DMS79 (cell line): Measurements from ENCODE around the gene RNASEH2A.
A peak's percentile ranks its signal among the peaks of the same experiment; 100 is the strongest.

ENCODE experiments used
- DNase-seq: peaks from one replicate; lab custom pipeline; 2025; lab: John Stamatoyannopoulos, UW

Gene RNASEH2A

DNA sequence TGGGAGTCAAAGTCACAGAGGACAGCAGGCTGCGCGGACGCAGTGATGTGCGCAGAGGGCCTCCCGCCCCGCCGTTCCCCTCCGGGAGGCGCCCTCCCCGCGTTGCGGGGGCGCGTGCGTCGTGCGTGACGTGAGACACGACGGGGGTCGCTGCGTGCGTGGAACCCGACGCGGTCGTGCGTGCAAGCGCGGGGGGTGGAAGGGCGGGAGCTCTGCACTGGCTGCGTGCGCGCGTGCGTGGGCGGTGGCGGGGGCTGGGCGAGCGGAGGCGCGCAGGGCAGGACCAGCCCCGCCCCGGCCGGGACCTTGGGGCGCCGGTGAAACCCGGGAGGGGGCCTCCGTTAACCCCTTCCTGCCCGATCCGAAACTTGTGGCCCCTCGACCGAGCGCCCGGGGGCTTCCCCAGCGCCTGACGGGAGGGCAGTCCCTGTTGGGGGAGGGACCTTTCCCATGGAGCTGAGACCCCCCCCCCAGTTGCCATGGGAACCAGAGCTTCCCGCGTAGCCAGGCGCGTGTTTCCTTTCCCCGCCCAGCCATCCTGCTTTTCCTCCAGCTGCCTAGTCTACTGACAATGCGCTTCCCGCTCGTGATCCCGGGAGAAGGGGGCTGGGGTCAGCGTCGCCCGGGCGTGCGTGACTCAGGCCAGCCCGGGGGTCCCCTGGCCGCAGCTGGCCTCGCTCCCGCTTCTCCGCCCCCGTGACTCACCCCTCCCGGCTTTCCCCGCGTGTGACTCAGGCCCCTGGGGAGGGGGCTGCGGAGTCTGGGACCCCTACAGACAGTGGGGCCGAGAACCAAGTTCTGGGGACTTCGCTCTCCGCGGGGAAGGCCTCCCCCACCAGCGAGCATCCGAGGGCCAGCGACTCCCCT is 23.7 kb upstream of the RNASEH2A start:
- DNase-seq: peak; percentile 74

DNA sequence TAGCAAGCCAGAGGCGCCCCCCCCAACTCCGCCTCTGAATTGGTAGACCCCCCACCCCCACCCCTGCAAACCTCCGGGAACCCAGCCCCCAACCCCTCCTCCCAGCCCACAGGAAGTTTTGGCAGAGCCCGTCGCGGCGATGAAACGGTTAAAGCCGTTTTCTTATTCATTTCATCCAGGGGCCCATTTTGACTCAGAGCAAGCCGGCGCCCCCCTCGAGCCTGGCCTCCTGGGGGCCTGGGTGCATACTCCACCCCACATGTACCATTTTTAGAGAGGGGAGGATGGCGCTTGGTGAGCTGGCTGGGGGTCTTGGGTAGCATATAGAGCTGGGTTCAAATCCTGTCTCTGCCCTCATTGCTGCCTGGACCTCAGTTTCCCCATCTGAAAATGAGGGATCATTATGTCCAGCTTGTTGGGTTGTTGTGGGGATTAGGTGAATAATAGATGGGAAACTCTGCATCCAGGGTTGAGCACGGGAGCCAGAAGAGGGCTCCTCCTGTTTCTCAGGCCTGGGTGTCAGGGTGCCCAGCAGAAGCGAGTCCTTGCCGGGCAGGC is 23.0 kb upstream of the RNASEH2A start:
- no peak for DNase-seq

DNA sequence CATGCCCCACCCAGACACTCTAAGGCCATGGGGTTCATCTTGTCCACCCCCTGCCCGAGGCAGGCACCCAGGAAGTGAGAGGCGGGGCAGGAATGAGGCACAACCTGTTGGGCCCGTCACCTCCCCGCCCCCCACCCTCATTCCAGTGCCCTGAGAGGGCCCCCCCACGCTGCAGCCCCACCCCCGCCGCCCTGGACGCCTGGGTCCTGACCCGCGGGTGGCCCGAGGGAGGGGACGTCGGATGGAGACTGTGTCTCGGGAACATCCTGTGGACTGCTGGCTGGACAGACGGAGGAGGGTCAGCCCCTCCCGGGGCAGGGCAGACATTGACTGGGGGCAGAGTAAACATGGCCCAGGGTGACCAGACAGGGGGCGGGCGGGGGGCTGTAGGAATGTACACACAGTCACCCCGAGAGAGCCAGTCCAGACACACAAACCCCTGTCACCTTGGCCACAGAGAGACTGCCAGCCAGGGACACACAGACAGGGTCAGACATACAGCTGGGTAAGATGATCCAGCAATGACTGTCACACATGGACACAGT is 22.5 kb upstream of the RNASEH2A start:
- no peak for DNase-seq

DNA sequence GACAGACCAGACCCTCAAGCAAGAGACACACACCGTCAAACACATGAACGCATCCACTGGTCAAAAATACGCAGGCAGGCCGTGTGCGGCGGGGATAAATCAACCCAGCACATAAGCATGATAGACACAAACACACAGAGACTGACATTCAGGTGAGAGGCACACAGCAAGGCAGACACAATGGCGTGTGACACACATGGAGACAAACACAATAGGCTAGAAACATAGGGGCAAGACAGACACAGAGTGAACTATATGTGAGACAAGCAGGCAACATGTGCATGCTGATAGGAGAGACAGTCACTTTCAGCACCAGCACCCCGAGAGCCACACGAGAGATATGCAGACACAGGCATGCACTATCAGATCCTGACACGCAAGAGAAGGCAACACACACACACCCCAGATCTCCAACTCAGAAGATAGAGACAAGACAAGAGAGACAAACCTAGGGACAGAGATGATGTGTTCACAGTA is 22.0 kb upstream of the RNASEH2A start:
- no peak for DNase-seq

DNA sequence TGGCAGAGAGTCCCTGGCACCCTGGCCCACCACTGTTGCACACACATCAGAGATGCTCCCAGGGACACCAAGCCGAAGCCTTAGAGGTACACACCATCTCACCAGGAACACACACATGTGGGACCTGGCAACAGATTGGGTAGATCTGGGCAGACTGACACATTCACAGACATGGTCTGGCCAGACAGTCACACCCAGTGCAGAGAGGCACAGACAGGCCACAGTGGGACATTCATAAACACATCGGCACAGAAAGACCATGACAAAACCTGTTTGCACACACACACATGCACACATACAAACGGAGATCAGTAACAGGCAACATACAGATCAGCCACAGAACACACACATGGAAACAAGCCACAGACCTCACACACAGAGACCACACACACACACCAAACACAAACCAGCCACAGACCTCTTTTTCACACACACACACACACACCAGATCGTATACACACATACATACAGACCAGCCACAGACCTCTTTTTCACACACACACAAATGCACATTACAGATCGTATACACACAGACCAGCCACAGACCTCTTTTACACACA is 21.4 kb upstream of the RNASEH2A start:
- no peak for DNase-seq

DNA sequence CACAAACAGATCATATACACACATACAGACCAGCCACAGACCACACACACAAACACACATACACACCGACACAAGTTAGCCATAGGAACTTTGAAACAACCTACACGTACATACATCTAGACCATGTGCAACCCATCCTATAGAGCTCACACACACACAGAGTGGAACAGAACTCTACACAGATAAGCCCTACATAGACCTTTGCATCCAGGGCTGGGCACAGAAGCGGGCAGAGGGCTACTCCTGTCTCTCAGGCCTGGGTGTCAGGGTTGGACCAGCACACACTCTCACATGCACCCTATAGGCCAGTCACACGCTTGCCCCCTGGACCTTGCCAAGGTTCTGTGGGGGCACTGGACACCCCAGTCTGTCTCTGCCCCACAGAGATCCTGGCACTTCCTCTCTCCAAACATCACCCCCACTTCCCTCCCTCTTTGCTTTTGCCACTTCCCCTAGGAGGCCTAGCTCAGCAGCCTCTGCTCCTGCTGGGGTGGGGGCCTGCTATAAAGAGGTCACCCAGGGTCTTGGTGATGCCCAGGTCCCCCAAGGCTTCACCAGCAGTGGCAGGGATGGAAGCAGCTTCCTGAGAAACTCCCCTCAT is 20.9 kb upstream of the RNASEH2A start:
- DNase-seq: no peak

DNA sequence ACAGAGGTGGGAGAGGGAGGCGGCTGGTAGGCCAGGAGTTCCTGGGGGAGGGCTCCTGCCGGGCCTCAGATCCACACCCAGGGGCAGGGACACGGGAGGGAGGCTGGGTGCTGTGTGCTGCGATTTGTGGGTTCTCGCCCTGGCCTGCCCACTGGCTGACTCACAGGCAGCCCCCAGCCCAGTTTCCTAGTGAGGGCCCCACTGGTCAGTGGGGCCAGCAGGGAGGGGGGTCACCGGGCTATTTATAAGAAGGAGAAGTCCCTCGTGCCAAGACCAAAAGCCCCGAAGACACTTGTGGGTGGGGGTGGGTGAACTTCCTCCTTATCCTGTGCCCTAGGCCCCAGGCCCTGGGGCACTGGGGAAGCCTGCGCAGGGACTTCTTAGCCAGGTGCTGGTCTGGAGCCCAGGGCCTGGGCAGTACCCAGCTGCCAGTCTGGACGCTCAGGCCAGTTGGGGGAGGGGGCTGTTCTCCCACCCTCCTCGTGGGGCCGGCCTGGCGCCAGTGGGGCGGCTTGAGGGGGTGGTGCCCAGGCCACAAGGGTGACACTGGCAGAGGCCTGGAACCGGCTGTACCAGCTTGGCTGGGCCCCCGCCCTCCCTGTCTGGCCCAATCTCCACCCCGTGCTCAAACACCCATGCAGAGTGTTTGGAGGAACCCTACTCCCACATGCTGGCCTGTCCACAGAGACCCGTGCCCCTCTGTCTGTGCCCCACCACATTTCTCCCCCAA is 20.1 kb upstream of the RNASEH2A start:
- DNase-seq: no peak

DNA sequence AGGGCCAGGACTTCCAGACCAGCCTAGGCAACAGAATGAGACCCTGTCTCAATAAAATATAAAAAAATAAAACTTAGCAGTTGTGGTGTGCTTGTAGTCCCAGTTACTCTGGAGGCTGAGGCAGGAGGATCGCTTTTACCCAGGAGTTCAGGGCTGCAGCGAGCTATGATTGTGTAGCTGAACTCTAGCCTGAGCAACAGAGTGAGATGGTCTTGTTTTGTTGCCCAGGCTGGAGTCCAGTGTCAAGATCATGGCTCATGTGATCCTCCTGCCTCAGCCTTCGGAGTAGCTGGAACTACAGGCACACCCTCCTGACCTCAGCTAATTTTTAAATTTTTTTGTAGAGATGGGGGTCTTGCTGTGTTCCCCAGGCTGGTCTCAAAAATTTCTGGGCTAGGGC is 19.4 kb upstream of the RNASEH2A start:
- DNase-seq: no peak

DNA sequence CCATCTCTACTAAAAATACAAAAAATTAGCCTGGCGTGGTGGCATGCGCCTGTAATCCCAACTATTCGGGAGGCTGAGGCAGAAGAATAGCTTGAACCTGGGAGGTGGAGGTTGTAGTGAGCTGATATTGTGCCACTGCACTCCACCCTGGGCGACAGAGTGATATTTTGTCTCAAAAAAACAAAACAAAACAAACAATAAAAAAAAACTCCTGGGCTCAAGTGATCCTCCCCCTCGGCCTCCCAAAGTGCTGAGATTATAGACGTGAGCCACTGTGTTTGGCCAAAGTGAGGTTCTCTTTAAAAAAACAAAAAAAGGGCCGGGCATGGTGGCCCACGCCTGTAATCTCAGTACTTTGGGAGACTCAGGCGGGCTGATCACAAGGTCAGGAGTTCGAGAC is 18.9 kb upstream of the RNASEH2A start:
- no peak for DNase-seq

DNA sequence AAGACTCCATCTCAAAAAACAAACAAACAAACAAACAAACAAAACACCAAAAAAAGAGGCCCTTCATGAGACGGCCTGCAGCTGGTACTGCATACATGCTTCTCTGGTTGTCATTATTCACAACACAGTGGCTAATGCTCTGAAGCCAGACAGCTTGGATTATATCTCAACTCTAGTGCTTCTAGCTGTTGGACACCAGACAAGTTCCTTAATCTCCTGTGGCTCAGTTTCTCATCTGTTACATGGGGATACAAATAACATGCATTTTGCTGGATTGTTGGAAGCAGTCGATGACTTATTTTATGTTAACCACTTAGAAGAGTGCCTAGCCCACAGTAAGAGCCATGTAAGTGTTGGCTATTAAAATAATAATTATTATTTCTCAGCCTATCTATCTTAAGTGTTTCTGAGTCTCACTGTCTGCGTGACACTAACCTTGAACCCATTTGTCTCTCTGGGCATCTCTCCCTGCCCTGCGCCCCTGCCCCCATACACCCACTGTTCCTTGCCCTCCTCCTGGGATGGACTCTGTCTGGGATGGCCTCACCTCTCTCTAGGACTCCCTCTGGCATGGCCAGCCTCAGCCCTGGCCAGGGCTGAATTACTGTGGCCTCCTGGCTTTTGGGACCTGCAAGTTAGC is 18.2 kb upstream of the RNASEH2A start:
- DNase-seq: no peak

DNA sequence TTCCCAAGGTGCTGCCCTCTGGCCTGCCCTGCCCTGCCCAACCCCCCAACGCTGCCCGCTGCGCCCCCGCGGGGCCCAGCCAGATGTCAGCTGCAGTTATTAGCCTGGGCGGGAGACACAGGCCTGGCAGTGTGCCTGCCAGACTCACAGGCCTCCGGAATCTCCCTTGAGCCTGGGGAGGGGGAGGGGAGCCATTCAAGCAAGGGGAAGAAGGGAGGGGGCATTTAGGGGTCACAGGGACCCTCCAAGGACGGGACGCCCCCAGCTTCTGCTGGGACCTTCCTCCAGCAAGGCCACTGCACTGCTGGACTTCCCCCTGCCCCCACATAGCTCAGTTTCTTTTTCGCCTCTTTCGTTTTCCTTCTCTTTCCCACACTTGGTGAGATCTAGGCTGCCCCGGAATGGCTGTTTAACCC is 17.7 kb upstream of the RNASEH2A start:
- DNase-seq: peak; percentile 64

DNA sequence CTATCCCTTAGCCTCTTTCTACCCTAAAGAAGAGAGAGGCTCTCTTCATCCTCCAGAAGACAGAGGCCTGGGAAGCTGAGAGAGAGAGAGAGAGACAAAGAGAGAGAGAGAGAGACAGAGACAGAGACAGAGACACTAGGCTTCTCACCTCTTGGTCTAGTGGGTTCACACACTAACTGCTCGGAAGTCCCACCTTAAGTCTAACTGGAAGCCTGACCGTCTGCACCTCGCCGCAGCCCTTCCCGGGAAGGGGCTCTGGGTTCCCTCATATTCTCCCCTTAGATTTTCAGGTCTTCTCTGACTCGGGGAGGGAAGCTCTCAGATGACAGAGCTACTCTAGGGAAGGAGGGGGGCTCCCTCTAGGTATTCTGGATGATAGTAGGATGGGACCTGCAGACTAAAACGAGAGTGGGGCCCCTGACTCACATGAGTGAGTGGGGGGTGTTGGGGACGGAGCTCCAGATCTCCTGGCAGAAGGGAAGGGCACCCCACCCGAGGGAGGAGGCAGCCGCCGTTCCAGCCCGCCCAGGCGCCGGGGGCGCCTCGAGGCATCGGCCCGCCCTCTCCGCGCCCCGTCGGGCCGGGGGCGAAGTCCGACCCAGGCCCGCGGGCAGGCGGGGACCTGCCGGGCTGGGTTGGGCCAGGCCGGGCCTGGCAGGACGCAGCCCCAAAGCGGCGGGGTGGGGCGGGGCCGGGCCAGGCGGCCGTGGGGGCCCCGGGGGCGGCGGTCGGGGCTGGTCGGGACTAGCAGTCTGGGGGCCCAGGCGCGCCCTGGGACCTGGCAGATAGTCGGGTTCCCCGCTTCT is 17.1 kb upstream of the RNASEH2A start:
- DNase-seq: no peak

DNA sequence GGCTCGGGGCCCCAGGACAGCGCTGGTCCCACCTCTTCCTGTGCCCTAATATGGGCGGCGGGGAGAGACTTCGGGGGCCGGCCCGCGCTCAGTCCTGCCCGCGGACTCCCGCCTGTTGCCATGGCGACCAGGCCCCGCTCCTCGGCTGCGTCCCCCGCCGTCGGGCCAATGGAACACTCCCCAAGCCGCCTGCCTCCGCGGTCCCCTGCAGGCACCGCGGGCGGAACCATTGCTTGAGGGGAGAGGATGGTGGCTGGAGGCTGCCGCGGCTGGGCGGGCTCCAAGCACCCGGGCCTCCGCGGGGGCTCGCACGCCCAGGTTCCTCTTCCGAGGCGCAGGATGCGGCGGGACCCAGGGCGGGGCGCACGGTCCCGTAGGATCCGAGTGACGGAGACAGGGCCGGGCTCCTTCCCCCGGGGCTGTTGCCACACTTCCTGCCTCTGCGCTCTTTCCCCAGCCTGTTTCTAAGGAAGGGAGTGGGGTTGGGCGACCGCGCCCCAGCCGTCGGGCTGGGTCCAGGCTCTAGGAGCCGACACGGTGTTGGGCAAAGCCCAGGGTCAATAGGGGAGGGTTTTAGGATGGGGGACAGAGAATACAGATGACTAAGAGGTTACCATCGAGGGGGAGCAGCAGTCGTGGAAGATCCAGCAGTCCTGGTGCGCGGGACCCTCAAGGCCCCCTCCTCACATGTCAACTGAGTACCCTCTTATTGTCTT is 16.3 kb upstream of the RNASEH2A start:
- DNase-seq: peak; percentile 94

DNA sequence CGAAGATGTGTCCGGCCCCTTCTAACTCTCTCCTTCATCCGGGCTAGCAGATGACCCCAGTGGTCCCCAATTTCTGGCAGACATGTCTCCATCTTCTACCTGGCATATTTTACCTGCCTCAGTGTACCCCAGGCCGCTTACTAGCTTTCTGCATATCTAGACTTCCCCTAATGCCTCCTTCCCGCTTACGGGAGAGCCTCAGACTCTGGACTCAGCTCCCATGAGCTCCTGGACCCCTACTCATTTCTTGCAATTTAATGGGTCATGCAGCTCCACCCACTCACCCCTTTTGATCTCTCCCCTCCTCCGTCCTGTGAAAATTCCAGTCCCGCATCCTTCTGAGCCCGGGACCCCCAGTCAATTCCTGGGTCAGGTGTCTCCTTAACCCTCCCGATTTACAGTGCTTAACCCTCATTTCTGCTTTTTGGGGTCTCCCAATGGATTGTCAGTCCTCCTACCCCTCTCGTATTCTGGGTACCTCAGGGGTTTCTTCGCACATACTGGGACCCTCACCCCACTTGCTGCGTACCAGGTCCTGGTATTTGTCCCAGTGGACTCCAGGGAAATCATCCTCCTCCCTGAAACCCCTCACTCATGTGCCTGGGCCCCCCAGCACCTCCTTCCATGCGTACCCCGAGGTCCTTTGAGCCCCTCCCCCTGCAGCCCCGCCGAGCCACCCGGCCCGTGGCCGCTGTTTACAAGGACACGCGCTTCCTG is 15.6 kb upstream of the RNASEH2A start:
- DNase-seq: no peak

DNA sequence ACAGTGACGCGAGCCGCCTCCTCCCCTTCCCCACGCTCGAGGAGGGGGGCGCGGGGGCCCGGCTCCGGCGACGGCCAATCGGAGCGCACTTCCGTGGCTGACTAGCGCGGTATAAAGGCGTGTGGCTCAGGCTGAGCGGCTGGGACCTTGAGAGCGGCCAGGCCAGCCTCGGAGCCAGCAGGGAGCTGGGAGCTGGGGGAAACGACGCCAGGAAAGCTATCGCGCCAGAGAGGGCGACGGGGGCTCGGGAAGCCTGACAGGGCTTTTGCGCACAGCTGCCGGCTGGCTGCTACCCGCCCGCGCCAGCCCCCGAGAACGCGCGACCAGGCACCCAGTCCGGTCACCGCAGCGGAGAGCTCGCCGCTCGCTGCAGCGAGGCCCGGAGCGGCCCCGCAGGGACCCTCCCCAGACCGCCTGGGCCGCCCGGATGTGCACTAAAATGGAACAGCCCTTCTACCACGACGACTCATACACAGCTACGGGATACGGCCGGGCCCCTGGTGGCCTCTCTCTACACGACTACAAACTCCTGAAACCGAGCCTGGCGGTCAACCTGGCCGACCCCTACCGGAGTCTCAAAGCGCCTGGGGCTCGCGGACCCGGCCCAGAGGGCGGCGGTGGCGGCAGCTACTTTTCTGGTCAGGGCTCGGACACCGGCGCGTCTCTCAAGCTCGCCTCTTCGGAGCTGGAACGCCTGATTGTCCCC is 14.9 kb upstream of the RNASEH2A start, which contains the start of gene JUNB:
JUNB (plus strand) TSS at position 142 of the 706 bp plus-strand sequence; CDS start at position 428, 286 bp downstream.
- peak; percentile 91 for DNase-seq

DNA sequence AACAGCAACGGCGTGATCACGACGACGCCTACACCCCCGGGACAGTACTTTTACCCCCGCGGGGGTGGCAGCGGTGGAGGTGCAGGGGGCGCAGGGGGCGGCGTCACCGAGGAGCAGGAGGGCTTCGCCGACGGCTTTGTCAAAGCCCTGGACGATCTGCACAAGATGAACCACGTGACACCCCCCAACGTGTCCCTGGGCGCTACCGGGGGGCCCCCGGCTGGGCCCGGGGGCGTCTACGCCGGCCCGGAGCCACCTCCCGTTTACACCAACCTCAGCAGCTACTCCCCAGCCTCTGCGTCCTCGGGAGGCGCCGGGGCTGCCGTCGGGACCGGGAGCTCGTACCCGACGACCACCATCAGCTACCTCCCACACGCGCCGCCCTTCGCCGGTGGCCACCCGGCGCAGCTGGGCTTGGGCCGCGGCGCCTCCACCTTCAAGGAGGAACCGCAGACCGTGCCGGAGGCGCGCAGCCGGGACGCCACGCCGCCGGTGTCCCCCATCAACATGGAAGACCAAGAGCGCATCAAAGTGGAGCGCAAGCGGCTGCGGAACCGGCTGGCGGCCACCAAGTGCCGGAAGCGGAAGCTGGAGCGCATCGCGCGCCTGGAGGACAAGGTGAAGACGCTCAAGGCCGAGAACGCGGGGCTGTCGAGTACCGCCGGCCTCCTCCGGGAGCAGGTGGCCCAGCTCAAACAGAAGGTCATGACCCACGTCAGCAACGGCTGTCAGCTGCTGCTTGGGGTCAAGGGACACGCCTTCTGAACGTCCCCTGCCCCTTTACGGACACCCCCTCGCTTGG is 14.1 kb upstream of the RNASEH2A start:
- DNase-seq: peak; percentile 76

DNA sequence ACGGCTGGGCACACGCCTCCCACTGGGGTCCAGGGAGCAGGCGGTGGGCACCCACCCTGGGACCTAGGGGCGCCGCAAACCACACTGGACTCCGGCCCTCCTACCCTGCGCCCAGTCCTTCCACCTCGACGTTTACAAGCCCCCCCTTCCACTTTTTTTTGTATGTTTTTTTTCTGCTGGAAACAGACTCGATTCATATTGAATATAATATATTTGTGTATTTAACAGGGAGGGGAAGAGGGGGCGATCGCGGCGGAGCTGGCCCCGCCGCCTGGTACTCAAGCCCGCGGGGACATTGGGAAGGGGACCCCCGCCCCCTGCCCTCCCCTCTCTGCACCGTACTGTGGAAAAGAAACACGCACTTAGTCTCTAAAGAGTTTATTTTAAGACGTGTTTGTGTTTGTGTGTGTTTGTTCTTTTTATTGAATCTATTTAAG is 13.5 kb upstream of the RNASEH2A start:
- DNase-seq: no peak
